Measurements from ENCODE around the gene IL15.

DNA sequence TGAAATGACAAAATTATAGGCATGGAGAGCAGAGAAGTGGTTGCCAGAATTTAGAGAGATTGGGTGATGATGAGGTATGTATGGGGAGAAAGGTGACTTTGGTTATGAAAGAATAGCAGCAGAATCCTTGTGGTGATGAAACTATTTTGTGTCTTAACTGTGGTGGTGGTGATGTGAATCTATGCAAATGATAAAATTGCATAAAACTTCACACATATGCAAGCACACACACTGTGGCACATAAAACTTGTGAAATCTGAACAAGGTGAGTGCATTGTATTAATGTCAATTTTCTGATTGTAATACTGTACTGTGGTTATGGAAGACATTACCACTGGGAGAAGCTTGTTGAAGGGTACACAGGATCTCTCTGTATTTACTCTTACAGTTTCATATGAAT is 91.0 kb downstream of the IL15 start:
- TF ChIP-seq, protein P1, sequence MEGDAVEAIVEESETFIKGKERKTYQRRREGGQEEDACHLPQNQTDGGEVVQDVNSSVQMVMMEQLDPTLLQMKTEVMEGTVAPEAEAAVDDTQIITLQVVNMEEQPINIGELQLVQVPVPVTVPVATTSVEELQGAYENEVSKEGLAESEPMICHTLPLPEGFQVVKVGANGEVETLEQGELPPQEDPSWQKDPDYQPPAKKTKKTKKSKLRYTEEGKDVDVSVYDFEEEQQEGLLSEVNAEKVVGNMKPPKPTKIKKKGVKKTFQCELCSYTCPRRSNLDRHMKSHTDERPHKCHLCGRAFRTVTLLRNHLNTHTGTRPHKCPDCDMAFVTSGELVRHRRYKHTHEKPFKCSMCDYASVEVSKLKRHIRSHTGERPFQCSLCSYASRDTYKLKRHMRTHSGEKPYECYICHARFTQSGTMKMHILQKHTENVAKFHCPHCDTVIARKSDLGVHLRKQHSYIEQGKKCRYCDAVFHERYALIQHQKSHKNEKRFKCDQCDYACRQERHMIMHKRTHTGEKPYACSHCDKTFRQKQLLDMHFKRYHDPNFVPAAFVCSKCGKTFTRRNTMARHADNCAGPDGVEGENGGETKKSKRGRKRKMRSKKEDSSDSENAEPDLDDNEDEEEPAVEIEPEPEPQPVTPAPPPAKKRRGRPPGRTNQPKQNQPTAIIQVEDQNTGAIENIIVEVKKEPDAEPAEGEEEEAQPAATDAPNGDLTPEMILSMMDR (IDR thresholded peaks at IDR 0.05): no peak
- TF ChIP-seq POLR2AphosphoS5 (IDR thresholded peaks at IDR 0.05): no peak
